Endothelial cell (in vitro differentiated cells): ENCODE data around the gene HOXC12. TPM values are rescaled to one million over a fixed set of nuclear protein-coding genes. Genes with fewer than 3 reads are reported as not detected.

Source experiments
- DNase-seq: peaks from one replicate; pipeline ENCODE4 v3.0.0; 2021; ENCODE audit warnings: low spot score
- H3K27ac Mint-ChIP-seq: one replicate; pipeline ENCODE4 v1.8.0; 2021; ENCODE audit warnings: mixed read lengths, inconsistent platforms; ENCODE audit not compliant: unreplicated experiment
- H3K27me3 Mint-ChIP-seq: one replicate; pipeline ENCODE4 v1.8.0; 2021; ENCODE audit warnings: mild to moderate bottlenecking, moderate library complexity, mixed read lengths, inconsistent platforms; ENCODE audit not compliant: unreplicated experiment
- H3K36me3 Mint-ChIP-seq: one replicate; pipeline ENCODE4 v1.8.0; 2021; ENCODE audit warnings: mild to moderate bottlenecking, low read depth, mixed read lengths, inconsistent platforms; ENCODE audit not compliant: unreplicated experiment
- H3K4me1 Mint-ChIP-seq: one replicate; pipeline ENCODE4 v1.8.0; 2021; ENCODE audit warnings: mild to moderate bottlenecking, mixed read lengths, inconsistent platforms; ENCODE audit not compliant: unreplicated experiment
- H3K4me3 Mint-ChIP-seq: one replicate; pipeline ENCODE4 v1.8.0; 2021; ENCODE audit warnings: mild to moderate bottlenecking, mixed read lengths, inconsistent platforms; ENCODE audit not compliant: unreplicated experiment
- H3K9me3 Mint-ChIP-seq: one replicate; pipeline ENCODE4 v1.8.0; 2021; ENCODE audit warnings: mixed read lengths, inconsistent platforms; ENCODE audit not compliant: unreplicated experiment
- CTCF ChIP-seq: fragments of 200-600 bp; sonication (generic); IDR thresholded peaks from one replicate; pipeline ENCODE4 v1.5.0; 2021; ENCODE audit warnings: antibody characterized with exemption; ENCODE audit not compliant: unreplicated experiment
- total RNA-seq: library from RNA; stranded (reverse); fragmentation: NEBNext Ultra II Directional; extraction: Animal tissue kit (Norgen Biotek cat#: 25700); gene quantifications from one replicate; pipeline ENCODE4 v1.2.1, GENCODE V29; 2021; ENCODE audit not compliant: unreplicated experiment

The HOXC12 gene
- total RNA-seq, 1 donor from 2014 or later, result 1.3 TPM

GRCh38 chr12:53964315-53964713 lies 9.6 kb downstream of the HOXC12 start:
- no peaks in the 10 kb centered on the region for H3K9me3 Mint-ChIP-seq
- DNase-seq, result no peak
- H3K27ac Mint-ChIP-seq, result no peak overlapping the region
- H3K4me3 Mint-ChIP-seq, result no peak overlapping the region
- peaks cover 55% of the 10 kb centered on the region for H3K27me3 Mint-ChIP-seq
- no peaks in the 10 kb centered on the region for H3K36me3 Mint-ChIP-seq
- H3K4me1 Mint-ChIP-seq, result peaks cover 47% of the 10 kb centered on the region
- no peak for TF ChIP-seq CTCF

GRCh38 chr12:53965281-53966084 lies 10.8 kb downstream of the HOXC12 start:
- Mint-ChIP-seq H3K27me3 (peaks cover 46% of the 10 kb centered on the region), H3K36me3 (no peaks in the 10 kb centered on the region), H3K9me3 (no peaks in the 10 kb centered on the region), H3K4me3 (peak overlapping the region; percentile 37), H3K27ac (peak overlapping the region; percentile 59), H3K4me1 (peaks cover 37% of the 10 kb centered on the region)
- TF ChIP-seq CTCF, result no peak
- DNase-seq, result no peak

- DNase-seq, result no peak
- H3K9me3 Mint-ChIP-seq, result no peaks in the 10 kb centered on the region
- TF ChIP-seq CTCF, result no peak
- H3K4me3 Mint-ChIP-seq, result peak overlapping the region; percentile 58
- H3K27me3 Mint-ChIP-seq, result peaks cover 44% of the 10 kb centered on the region
- H3K27ac Mint-ChIP-seq, result no peak overlapping the region
- peaks cover 36% of the 10 kb centered on the region for H3K4me1 Mint-ChIP-seq
- no peaks in the 10 kb centered on the region for H3K36me3 Mint-ChIP-seq
These were observed 11.3 kb downstream of the HOXC12 start for GRCh38 chr12:53966085-53966384.

GRCh38 chr12:53966385-53967133 lies 11.9 kb downstream of the HOXC12 start:
- Mint-ChIP-seq H3K4me3 (peak overlapping the region; percentile 58), H3K27me3 (peaks cover 44% of the 10 kb centered on the region), H3K4me1 (peaks cover 36% of the 10 kb centered on the region), H3K9me3 (no peaks in the 10 kb centered on the region), H3K27ac (peak overlapping the region; percentile 68), H3K36me3 (no peaks in the 10 kb centered on the region)
- no peak for TF ChIP-seq CTCF
- DNase-seq, result no peak

- H3K27me3 Mint-ChIP-seq, result peaks cover 45% of the 10 kb centered on the region
- TF ChIP-seq CTCF, result no peak
- no peak for DNase-seq
- no peaks in the 10 kb centered on the region for H3K9me3 Mint-ChIP-seq
- peaks cover 36% of the 10 kb centered on the region for H3K4me1 Mint-ChIP-seq
- no peak overlapping the region for H3K27ac Mint-ChIP-seq
- no peak overlapping the region for H3K4me3 Mint-ChIP-seq
- no peaks in the 10 kb centered on the region for H3K36me3 Mint-ChIP-seq
These were observed 12.8 kb downstream of the HOXC12 start for GRCh38 chr12:53967421-53967925.
